ENCODE measurements around the gene RASL10B.

RASL10B gene

GRCh38 chr17:35773679-35774425 lies 42.4 kb downstream of the RASL10B start:
- Mint-ChIP-seq H3K27me3 (ENCODE audit: low read depth) (peaks cover 24% of the 10 kb centered on the region), H3K9me3 (no peaks in the 10 kb centered on the region), H3K4me1 (ENCODE audit: low read depth) (no peaks in the 10 kb centered on the region), H3K4me3 (no peak overlapping the region), H3K36me3 (ENCODE audit: low read depth) (no peaks in the 10 kb centered on the region), H3K27ac (no peak overlapping the region)
- DNase-seq (ENCODE audit: low spot score), result no peak

DNA sequence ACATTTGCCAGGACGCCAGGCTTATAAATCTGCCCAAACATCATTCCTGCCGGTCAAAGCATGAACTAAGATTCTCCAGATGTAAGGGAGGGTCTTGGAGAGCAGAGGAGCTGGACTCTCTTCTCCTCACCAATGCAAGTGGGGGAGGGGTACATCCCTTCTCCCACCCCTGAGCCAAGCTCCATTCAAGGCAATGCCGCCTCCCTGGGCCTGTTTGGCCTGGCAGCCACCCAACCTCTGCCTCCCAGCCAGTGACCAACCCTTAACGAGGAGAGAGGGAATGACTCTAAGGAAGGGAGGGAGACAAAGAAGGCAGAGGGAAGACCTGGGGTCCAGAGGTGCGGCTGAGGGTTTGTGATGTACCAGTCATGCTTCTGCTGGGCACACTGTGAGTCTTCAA lies 43.1 kb downstream of the RASL10B start:
- no peaks in the 10 kb centered on the region for H3K4me1 Mint-ChIP-seq (ENCODE audit: low read depth)
- no peak overlapping the region for H3K27ac Mint-ChIP-seq

DNA sequence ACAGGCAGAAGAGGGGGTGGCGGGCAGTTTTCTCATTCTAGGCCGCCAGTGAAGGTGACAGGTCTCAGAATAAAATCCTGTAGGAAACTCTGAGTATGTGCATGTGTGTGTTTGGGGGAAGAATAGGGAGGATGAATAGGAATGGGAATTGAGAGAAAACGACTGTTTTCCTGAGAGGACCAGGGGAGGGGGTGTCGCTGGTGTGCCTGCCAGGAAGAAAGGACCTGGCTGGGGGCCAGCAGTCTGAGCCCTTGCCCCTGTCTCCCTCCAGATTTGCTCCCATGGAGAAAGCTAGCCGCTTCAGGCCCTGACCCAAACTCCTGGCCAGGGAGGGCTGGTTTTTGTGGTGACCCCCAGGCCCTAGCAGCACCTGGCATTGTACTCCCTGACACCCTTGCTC lies 43.6 kb downstream of the RASL10B start:
- H3K27ac Mint-ChIP-seq, result no peak overlapping the region
- H3K4me3 Mint-ChIP-seq, result no peak overlapping the region
- H3K27me3 Mint-ChIP-seq (ENCODE audit: low read depth), result peaks cover 25% of the 10 kb centered on the region
- H3K9me3 Mint-ChIP-seq, result no peaks in the 10 kb centered on the region
- no peaks in the 10 kb centered on the region for H3K4me1 Mint-ChIP-seq (ENCODE audit: low read depth)
- DNase-seq (ENCODE audit: low spot score), result no peak
- no peaks in the 10 kb centered on the region for H3K36me3 Mint-ChIP-seq (ENCODE audit: low read depth)

More for the DNA sequence above, 43.1 kb downstream of the RASL10B start:
- Mint-ChIP-seq H3K9me3 (no peaks in the 10 kb centered on the region), H3K27me3 (ENCODE audit: low read depth) (peaks cover 23% of the 10 kb centered on the region), H3K4me3 (no peak overlapping the region), H3K36me3 (ENCODE audit: low read depth) (no peaks in the 10 kb centered on the region)
- DNase-seq (ENCODE audit: low spot score), result no peak

DNA sequence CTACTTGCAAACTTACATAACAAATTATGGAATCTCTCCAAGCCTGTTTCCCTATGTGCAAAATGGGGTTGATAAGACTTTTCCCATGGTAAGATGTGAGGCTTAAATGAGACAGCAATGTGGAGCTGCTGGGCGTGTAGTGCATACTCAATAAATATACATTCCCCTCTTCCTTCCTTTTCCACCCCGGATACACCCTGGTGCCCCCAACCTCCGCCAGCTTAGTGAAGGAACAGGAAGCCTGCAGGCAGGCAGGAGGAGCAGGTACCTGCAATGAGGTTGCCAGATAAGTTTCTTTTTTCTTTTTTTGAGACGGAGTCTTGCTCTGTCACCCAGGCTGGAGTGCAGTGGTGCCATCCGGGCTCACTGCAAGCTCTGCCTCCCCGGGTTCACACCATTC lies 44.1 kb downstream of the RASL10B start:
- H3K27ac Mint-ChIP-seq, result no peak overlapping the region
- no peak overlapping the region for H3K4me3 Mint-ChIP-seq
- peaks cover 25% of the 10 kb centered on the region for H3K27me3 Mint-ChIP-seq (ENCODE audit: low read depth)
- no peaks in the 10 kb centered on the region for H3K9me3 Mint-ChIP-seq
- H3K4me1 Mint-ChIP-seq (ENCODE audit: low read depth), result no peaks in the 10 kb centered on the region
- DNase-seq (ENCODE audit: low spot score), result no peak
- H3K36me3 Mint-ChIP-seq (ENCODE audit: low read depth), result no peaks in the 10 kb centered on the region

GRCh38 chr17:35778641-35779196 lies 47.3 kb downstream of the RASL10B start:
- Mint-ChIP-seq H3K27me3 (ENCODE audit: low read depth) (peaks cover 21% of the 10 kb centered on the region), H3K9me3 (no peaks in the 10 kb centered on the region), H3K36me3 (ENCODE audit: low read depth) (no peaks in the 10 kb centered on the region), H3K27ac (no peak overlapping the region), H3K4me3 (no peak overlapping the region), H3K4me1 (ENCODE audit: low read depth) (no peaks in the 10 kb centered on the region)
- no peak for DNase-seq (ENCODE audit: low spot score)

GRCh38 chr17:35780950-35781349 lies 49.5 kb downstream of the RASL10B start:
- H3K36me3 Mint-ChIP-seq (ENCODE audit: low read depth), result no peaks in the 10 kb centered on the region
- H3K9me3 Mint-ChIP-seq, result no peaks in the 10 kb centered on the region
- no peak overlapping the region for H3K4me3 Mint-ChIP-seq
- H3K27ac Mint-ChIP-seq, result no peak overlapping the region
- H3K4me1 Mint-ChIP-seq (ENCODE audit: low read depth), result no peaks in the 10 kb centered on the region
- peaks cover 17% of the 10 kb centered on the region for H3K27me3 Mint-ChIP-seq (ENCODE audit: low read depth)
- DNase-seq (ENCODE audit: low spot score), result no peak

DNA sequence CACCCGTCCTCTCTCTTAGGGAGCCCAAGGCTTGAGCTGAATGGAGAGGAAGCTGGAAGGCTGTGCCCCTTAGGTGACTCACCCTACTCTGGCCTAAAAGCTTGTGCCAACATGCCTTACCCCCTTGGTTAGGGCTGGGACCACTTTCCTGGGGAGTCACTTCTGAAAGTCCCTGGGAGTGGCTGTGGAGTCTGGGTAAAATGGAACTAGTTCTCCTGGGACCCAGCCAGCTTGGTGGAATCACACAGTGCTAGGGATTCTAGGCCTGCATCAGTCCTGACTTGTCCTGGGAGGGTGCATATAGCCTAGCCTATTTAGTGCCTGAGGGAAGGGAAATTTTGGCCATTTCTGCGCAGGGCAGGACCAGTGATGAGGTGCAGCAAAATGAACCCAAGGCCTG lies 53.5 kb downstream of the RASL10B start:
- no peak overlapping the region for H3K4me3 Mint-ChIP-seq
- no peak for DNase-seq (ENCODE audit: low spot score)
- no peaks in the 10 kb centered on the region for H3K9me3 Mint-ChIP-seq
- H3K36me3 Mint-ChIP-seq (ENCODE audit: low read depth), result no peaks in the 10 kb centered on the region
- no peak overlapping the region for H3K27ac Mint-ChIP-seq
- H3K4me1 Mint-ChIP-seq (ENCODE audit: low read depth), result peaks cover 3% of the 10 kb centered on the region
- H3K27me3 Mint-ChIP-seq (ENCODE audit: low read depth), result peaks cover 30% of the 10 kb centered on the region

GRCh38 chr17:35786941-35787432 lies 55.5 kb downstream of the RASL10B start:
- no peak for DNase-seq (ENCODE audit: low spot score)
- Mint-ChIP-seq H3K27ac (no peak overlapping the region), H3K4me1 (ENCODE audit: low read depth) (peaks cover 3% of the 10 kb centered on the region), H3K27me3 (ENCODE audit: low read depth) (peaks cover 35% of the 10 kb centered on the region), H3K36me3 (ENCODE audit: low read depth) (no peaks in the 10 kb centered on the region), H3K4me3 (no peak overlapping the region), H3K9me3 (no peaks in the 10 kb centered on the region)

DNA sequence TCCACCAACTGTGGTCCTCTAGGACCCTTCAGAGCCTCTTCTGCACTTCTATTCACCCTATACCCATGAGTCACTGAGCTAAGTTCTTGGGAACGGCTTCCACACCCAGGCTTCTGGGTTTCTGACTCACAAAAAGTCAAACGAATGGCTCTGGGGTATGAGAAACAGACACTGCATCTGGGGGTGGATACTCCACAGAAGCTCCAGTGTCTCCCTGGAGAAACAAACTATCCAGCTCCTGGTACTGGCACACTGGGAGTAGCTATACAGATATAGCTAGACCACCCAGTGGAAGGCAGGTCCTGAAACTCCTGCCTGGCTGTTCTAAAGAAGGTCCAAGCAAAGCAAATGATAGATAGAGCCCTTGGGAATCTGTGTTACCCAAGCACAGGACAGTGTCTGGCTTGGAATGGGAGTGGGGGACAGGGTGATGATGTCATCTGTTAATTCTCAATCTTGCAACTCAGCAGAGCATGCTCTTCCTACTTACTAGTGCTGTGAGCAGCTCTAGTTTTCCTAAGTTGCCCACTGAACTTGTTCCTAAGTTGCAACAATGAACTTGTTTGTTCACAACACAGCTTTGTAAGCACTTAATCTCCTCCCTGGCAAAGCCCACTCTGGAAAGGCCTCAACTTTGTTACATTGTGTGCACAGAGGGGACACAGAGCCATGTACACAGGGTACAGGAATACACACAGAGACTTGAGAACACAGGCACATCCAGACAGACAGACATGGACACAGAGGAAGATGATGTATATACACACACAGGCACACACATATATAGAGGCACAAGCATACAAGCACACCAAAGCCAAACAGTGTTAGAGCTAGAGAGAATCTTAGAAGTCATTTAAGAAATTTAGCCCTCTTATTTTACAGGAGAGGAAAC lies 57.3 kb downstream of the RASL10B start:
- peaks cover 51% of the 10 kb centered on the region for H3K27me3 Mint-ChIP-seq (ENCODE audit: low read depth)
- no peak overlapping the region for H3K27ac Mint-ChIP-seq
- H3K36me3 Mint-ChIP-seq (ENCODE audit: low read depth), result no peaks in the 10 kb centered on the region
- DNase-seq (ENCODE audit: low spot score), result no peak
- H3K4me3 Mint-ChIP-seq, result no peak overlapping the region
- H3K4me1 Mint-ChIP-seq (ENCODE audit: low read depth), result peaks cover 3% of the 10 kb centered on the region
- H3K9me3 Mint-ChIP-seq, result no peaks in the 10 kb centered on the region

DNA sequence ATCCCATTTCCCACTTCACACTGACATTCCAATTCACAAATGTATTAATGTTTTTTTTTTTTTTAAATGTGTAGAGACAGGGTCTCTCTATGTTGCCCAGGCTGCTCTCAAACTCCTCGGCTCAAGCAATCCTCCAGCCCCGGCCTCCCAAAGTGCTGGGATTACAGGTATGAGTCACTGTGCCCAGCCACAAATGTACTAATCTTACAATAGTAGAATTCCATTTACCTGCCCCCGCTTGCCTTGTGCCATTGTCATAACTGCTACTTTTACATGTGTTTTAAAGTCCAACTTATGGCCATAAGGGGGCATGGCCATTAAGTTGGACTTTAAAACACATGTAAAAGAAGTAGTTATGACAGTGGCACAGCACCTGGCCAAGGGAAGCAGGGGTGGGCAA lies 59.4 kb downstream of the RASL10B start:
- Mint-ChIP-seq H3K27me3 (ENCODE audit: low read depth) (peaks cover 68% of the 10 kb centered on the region), H3K27ac (no peak overlapping the region), H3K36me3 (ENCODE audit: low read depth) (no peaks in the 10 kb centered on the region), H3K9me3 (no peaks in the 10 kb centered on the region), H3K4me1 (ENCODE audit: low read depth) (peaks cover 8% of the 10 kb centered on the region), H3K4me3 (no peak overlapping the region)
- DNase-seq (ENCODE audit: low spot score), result no peak

GRCh38 chr17:35791681-35792350 lies 60.4 kb downstream of the RASL10B start:
- no peaks in the 10 kb centered on the region for H3K36me3 Mint-ChIP-seq (ENCODE audit: low read depth)
- no peak overlapping the region for H3K27ac Mint-ChIP-seq
- H3K4me3 Mint-ChIP-seq, result no peak overlapping the region
- no peaks in the 10 kb centered on the region for H3K9me3 Mint-ChIP-seq
- peaks cover 13% of the 10 kb centered on the region for H3K4me1 Mint-ChIP-seq (ENCODE audit: low read depth)
- H3K27me3 Mint-ChIP-seq (ENCODE audit: low read depth), result peaks cover 70% of the 10 kb centered on the region
- no peak for DNase-seq (ENCODE audit: low spot score)
